Activated CD4-positive, alpha-beta T cell treated with anti-CD3 and anti-CD28 coated beads, Interleukin-2, amount 50 U/mL, for 24 hours (primary cell): Measurements from ENCODE around the gene IDNK.

ENCODE experiments used
- DNase-seq, 2 donors: peaks; one replicate each; pipeline ENCODE4 v3.0.0-alpha.2; 2020; ENCODE audit warnings: low read depth in 1 of 2, low spot score in 1 of 2

Gene IDNK

GRCh38 chr9:83688921-83689320 is 66.0 kb downstream of the IDNK start:
- DNase-seq = no peak

GRCh38 chr9:83691492-83691891 is 68.5 kb downstream of the IDNK start:
- DNase-seq = no peak
